Spleen (tissue), 11 donors: Measurements from ENCODE around the gene TMEM201. TPM values are rescaled to one million over a fixed set of nuclear protein-coding genes. Genes with fewer than 3 reads are reported as not detected.
A peak's percentile ranks its signal among the peaks of the same experiment; 100 is the strongest.

Experiments used
- DNase-seq: peaks from one replicate; pipeline ENCODE4 v3.0.0-alpha.2; 2020
- H3K27ac ChIP-seq, 8 donors: fragments of 200-600 bp; sonication (generic) in 7 of 8; 1 replicate in 4 of 8; 2 replicates in 4 of 8; pipeline versions ENCODE4 v1.5.0 to v1.8.0; 2016 to 2021; ENCODE audit warnings: inconsistent platforms in 4 of 8, mild to moderate bottlenecking in 4 of 8, moderate library complexity in 1 of 8
- H3K27me3 ChIP-seq, 7 donors: fragments of 200-600 bp; sonication (generic) in 6 of 7; replicated peaks in 1 of 7; 1 replicate in 4 of 7; 2 replicates in 3 of 7; pipeline versions ENCODE4 v1.5.0 to v1.8.0; 2016 to 2021; ENCODE audit warnings: inconsistent platforms in 3 of 7, mild to moderate bottlenecking in 1 of 7
- H3K36me3 ChIP-seq, 6 donors: fragments of 200-600 bp; sonication (generic) in 5 of 6; 1 replicate in 4 of 6; 2 replicates in 2 of 6; pipeline versions ENCODE4 v1.5.0 to v1.8.0; 2016 to 2021; ENCODE audit warnings: inconsistent platforms in 2 of 6
- H3K4me1 ChIP-seq, 6 donors: fragments of 200-600 bp; sonication (generic) in 5 of 6; 1 replicate in 3 of 6; 2 replicates in 3 of 6; pipeline versions ENCODE4 v1.5.0 to v1.8.0; 2016 to 2021; ENCODE audit warnings: inconsistent platforms in 3 of 6
- H3K4me3 ChIP-seq, 8 donors: fragments of 200-600 bp; sonication (generic) in 7 of 8; 1 replicate in 4 of 8; 2 replicates in 4 of 8; pipeline versions ENCODE4 v1.5.0 to v1.8.0; 2016 to 2021; ENCODE audit warnings: inconsistent platforms in 4 of 8, mild to moderate bottlenecking in 4 of 8, moderate library complexity in 2 of 8
- H3K9me3 ChIP-seq, 8 donors: fragments of 200-600 bp; sonication (generic) in 7 of 8; 1 replicate in 4 of 8; 2 replicates in 4 of 8; pipeline versions ENCODE4 v1.5.0 to v1.8.0; 2016 to 2021; ENCODE audit warnings: inconsistent platforms in 4 of 8
- POLR2A ChIP-seq, 3 donors: fragments of 450-650 bp; IDR thresholded peaks; one replicate each; pipeline ENCODE4 v1.5.1; 2017; ENCODE audit warnings: antibody characterized with exemption in 3 of 3, mild to moderate bottlenecking in 1 of 3
- POLR2AphosphoS5 ChIP-seq, 3 donors: sonication (generic); formaldehyde crosslinking; IDR thresholded peaks; one replicate each; pipeline ENCODE4 v1.5.1; 2017; ENCODE audit warnings: antibody characterized with exemption in 3 of 3
- WGBS, 5 donors: extraction: QIAGEN DNeasy Blood & Tissue Kit in 3 of 5; methylation state at CpG; one replicate each; pipeline versions ENCODE4 v1.1.5 to v1.1.7; 2013 to 2018; 5-methylcytosine and 5-hydroxymethylcytosine counted together
- intact Hi-C: fragments of 100-400 bp; cut with DNase I; formaldehyde crosslinking; loops from one replicate; pipeline ENCODE4 v1.15.0; 2023; ENCODE audit warnings: low total_unique reads
- polyA plus RNA-seq, 3 donors: library from polyadenylated mRNA; stranded (reverse); fragments of 200-250 nt; gene quantifications; one replicate each; pipeline ENCODE4 v1.2.1, GENCODE V29; 2013
- total RNA-seq, 7 donors: library from RNA; depleted of rRNA in 3 of 7; stranded (reverse); fragments of >200 nt in 3 of 7; fragmentation: NEBNext Ultra II Directional in 4 of 7; extraction: Animal tissue kit (Norgen Biotek cat#: 25700) in 4 of 7; gene quantifications; one replicate each; pipeline versions ENCODE4 v1.1.0 to v1.2.1, GENCODE V29; 2016 to 2021
- TF ChIP-seq, protein P1 (sequence below), 11 experiments: fragments of 200-600 bp in 7 of 11; fragments of 450-650 bp in 4 of 11; sonication (generic) in 4 of 11; IDR thresholded peaks in 8 of 11; conservative IDR thresholded peaks in 3 of 11; 1 replicate in 7 of 11; 2 replicates in 4 of 11; pipeline versions ENCODE4 v1.4.0 to v1.8.0; 2016 to 2021; ENCODE audit warnings: antibody characterized with exemption in 11 of 11, inconsistent platforms in 4 of 11, mild to moderate bottlenecking in 1 of 11
- donor health status: healthy with polysubstance abuse.
- donor health status: DM: no; HTN: no; CAD: no; lungs with moderate emphysema.
- donor health status: DM: no; HTN: no; CAD: no.
- donor health status: Bipolar disorder and iron deficiency.
- donor health status: healthy.
- donor health status: DM: no; HTN: no; CAD: no.
- donor health status: DM: yes; HTN: yes; CAD: no.

TMEM201 gene
- total and polyA plus RNA-seq, 10 donors = 2.5 to 11.6 (median 6.3) TPM

DNA sequence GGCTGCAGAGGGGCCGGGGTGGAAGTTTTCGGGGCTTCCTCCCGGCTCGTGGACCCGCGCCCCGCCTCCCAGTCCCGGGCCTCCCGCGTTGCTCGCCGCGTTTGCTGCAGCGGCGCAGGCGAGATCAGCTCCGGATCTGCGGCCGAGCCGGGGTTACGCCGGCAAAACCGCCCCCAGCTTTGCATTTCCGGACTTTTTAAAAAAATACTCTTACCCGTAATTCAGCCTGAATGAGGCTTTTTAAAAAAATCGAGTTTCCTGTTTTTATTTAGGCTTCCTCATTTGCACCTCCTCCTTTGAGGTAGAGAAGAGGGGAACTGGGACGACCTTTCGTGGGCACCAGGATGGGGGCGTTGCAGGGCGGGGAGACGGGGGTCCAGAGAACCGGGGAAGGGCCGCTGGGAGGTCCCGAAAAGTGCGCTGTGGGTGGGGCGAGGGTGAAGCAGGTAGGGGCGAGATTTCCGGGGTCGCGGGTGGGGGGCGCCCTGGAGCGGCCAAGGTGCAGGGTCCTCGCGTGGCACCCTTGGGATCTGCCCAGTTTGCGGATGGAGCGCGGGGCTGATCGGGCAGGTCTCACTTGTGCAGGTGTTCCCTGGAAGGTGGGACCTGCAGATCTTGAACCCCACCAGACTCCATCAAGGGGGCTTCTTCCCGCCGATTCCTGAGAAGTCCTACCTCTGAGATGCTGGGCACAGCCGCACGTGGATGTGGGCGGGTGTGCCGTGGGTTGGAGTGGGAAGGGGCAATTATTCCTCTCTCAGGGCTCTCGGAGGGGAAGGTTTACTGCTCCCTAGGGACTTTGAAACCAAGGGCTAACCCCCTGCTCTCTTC lies 63.9 kb downstream of the TMEM201 start:
- peak overlapping the region; percentile 77 to 100 (median 96) for H3K27ac ChIP-seq
- peak in 1 of 3 donors; percentile 33 for TF ChIP-seq POLR2A (IDR thresholded peaks at IDR 0.05)
- TF ChIP-seq POLR2AphosphoS5 (IDR thresholded peaks at IDR 0.05) = peak; percentile 81 to 92 (median 87)
- TF ChIP-seq, protein P1, sequence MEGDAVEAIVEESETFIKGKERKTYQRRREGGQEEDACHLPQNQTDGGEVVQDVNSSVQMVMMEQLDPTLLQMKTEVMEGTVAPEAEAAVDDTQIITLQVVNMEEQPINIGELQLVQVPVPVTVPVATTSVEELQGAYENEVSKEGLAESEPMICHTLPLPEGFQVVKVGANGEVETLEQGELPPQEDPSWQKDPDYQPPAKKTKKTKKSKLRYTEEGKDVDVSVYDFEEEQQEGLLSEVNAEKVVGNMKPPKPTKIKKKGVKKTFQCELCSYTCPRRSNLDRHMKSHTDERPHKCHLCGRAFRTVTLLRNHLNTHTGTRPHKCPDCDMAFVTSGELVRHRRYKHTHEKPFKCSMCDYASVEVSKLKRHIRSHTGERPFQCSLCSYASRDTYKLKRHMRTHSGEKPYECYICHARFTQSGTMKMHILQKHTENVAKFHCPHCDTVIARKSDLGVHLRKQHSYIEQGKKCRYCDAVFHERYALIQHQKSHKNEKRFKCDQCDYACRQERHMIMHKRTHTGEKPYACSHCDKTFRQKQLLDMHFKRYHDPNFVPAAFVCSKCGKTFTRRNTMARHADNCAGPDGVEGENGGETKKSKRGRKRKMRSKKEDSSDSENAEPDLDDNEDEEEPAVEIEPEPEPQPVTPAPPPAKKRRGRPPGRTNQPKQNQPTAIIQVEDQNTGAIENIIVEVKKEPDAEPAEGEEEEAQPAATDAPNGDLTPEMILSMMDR (IDR thresholded peaks at IDR 0.05 in 8 of 11, conservative IDR thresholded peaks at IDR 0.05 in 3 of 11) = no peak
- H3K9me3 ChIP-seq = no peaks in the 10 kb centered on the region
- WGBS, 5 donors = 2 to 4% (median 3%) methylated on average over 35 to 55 of the region's 55 CpGs
- peak overlapping the region; percentile 75 to 97 (median 89) for H3K4me3 ChIP-seq
- intact Hi-C loops = no loop called here
- no peaks in the 10 kb centered on the region for H3K36me3 ChIP-seq
- peaks cover 9 to 99% (median 61%) of the 10 kb centered on the region in 6 donors for H3K4me1 ChIP-seq
- peak; percentile 95 for DNase-seq
- H3K27me3 ChIP-seq = peaks cover 0 to 21% (median 7%) of the 10 kb centered on the region in 7 donors

DNA sequence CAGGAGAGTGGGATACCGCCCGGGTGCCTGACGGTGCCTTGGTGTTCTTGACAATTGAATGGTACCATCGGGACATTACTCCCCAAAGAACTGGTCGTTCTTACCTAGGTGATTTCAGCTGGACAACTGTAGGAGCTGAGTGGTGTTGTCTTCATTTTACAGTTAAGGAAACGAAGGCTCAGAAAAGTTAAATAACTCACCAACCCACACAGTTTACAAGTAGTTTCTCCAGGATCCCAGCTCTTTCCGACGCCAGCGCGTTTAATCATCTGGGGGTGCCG lies 64.4 kb downstream of the TMEM201 start:
- intact Hi-C loops = no loop called here
- Histone ChIP-seq H3K27me3 (peaks cover 0 to 21% (median 7%) of the 10 kb centered on the region in 7 donors), H3K9me3 (no peaks in the 10 kb centered on the region), H3K4me1 (peaks cover 15 to 99% (median 67%) of the 10 kb centered on the region in 6 donors), H3K36me3 (no peaks in the 10 kb centered on the region), H3K27ac (peak overlapping the region; percentile 77 to 100 (median 96)), H3K4me3 (peak overlapping the region; percentile 75 to 97 (median 89))
- no peak for TF ChIP-seq POLR2A (IDR thresholded peaks at IDR 0.05)
- no peak for TF ChIP-seq POLR2AphosphoS5 (IDR thresholded peaks at IDR 0.05)
- TF ChIP-seq, protein P1 (IDR thresholded peaks at IDR 0.05 in 8 of 11, conservative IDR thresholded peaks at IDR 0.05 in 3 of 11) = no peak
- DNase-seq = no peak
- 16 to 46% (median 21%) methylated on average over 7 to 11 of the region's 11 CpGs for WGBS, 5 donors

DNA sequence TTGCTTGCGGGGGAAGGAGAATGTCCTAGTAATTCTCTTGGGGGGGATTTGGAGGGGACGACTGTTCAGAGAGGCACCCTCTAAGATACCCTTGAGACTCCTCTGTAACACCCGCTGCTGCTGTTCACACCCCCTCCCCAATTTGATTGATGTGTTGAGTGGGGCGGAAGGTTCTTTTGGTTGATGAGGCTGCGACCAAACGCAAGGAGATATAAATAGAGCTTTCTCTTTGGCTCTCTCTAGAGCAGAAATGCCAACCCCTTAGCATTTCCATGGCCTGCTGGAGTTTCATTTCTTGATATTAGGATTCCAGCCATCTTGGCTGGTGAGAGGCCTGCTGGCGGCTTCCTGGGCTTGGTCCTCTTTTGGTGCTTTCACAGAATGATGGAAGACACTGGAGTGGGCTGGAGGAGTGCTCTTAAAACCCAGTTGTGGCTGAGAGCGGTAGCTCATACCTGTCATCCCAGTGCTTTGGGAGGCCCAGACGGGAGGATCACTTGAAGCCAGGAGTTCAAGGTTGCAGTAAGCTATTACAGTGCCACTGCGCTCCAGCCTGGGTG lies 64.9 kb downstream of the TMEM201 start:
- 27 to 41% (median 32%) methylated on average over 10 of the region's 10 CpGs for WGBS, 5 donors

More for the DNA sequence above, 64.9 kb downstream of the TMEM201 start:
- Histone ChIP-seq H3K9me3 (no peaks in the 10 kb centered on the region), H3K36me3 (no peaks in the 10 kb centered on the region), H3K4me1 (peaks cover 16 to 100% (median 71%) of the 10 kb centered on the region in 6 donors), H3K27ac (peak overlapping the region; percentile 77 to 100 (median 96)), H3K4me3 (peak overlapping the region; percentile 75 to 97 (median 89)), H3K27me3 (peaks cover 0 to 21% (median 7%) of the 10 kb centered on the region in 7 donors)
- DNase-seq = no peak
- TF ChIP-seq POLR2AphosphoS5 (IDR thresholded peaks at IDR 0.05) = no peak
- no peak for TF ChIP-seq POLR2A (IDR thresholded peaks at IDR 0.05)
- TF ChIP-seq, protein P1 (IDR thresholded peaks at IDR 0.05 in 8 of 11, conservative IDR thresholded peaks at IDR 0.05 in 3 of 11) = no peak
- intact Hi-C loops = no loop called here
